ENCODE data around the gene COA1. TPM values are rescaled to one million over a fixed set of nuclear protein-coding genes. Genes with fewer than 3 reads are reported as not detected.

The COA1 gene
- total and polyA plus RNA-seq, 9 of the 15 experiments (the other 6 are each of a cell fraction or from before 2014, with no cell fraction given), result 98.9 to 463 (median 181) TPM

DNA sequence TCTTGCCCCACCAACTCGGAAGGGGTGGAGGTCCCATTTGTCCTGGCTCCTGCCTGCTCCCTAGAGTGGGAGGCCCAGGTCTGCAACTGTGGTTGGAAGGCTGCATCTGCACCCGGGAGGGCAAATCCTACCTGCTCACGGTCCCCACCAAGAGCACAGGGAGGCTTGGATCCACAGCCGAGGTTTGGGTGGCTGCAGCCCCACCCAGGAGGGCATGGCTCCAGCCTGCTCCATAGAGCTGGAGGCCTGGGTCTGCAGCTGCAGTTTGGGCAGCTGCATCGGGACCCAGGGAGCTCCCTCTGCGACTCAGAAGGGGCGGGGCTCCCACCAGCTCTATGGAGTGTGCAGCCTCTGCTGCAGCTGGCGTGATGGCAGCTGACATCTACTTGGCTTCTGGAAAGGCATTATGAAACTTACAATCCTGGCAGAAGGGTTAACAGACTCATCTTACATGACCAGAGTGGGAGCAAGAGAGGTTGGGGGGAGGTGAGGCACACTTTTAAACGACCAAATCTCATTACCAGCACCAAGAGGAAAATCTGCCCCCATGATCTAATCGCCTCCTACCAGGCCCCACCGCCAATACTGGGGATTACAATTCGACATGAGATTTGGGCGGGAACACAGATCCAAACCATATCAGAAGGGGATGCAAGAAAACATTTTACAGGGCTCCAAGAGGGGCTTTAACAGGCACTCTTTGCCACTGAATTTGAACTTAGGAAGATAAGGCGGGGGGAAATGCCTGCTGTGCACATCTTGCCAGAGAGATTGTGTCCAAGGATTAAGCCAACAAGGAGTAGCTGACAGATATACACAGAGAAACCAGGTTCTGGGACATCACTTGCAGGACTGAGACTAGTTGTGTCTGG is 20.9 kb upstream of the COA1 start (continued):
- TF ChIP-seq, protein P1, sequence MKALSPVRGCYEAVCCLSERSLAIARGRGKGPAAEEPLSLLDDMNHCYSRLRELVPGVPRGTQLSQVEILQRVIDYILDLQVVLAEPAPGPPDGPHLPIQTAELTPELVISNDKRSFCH (CRISPR knock-in tag; IDR thresholded peaks at IDR 0.05), result no peak
- TF ChIP-seq, protein P1 (tag; IDR thresholded peaks at IDR 0.05), result no peak
- TF ChIP-seq TEAD2 (tag; IDR thresholded peaks at IDR 0.05) (no peak), ZNF830 (CRISPR knock-in tag; IDR thresholded peaks at IDR 0.05) (no peak), ETS2 (tag; IDR thresholded peaks at IDR 0.05; ENCODE audit: borderline replicate concordance, poor library complexity, severe bottlenecking) (no peak), KAT7 (CRISPR knock-in tag; IDR thresholded peaks at IDR 0.05; ENCODE audit: borderline replicate concordance) (no peak), MTA2 (IDR thresholded peaks at IDR 0.05; ENCODE audit: low read depth) (peak; percentile 60), ZNF707 (CRISPR knock-in tag; conservative IDR thresholded peaks at IDR 0.05) (no peak), ZC3H8 (IDR thresholded peaks at IDR 0.05) (no peak), MYBL2 (IDR thresholded peaks at IDR 0.05; ENCODE audit: low read depth) (no peak), MYBL2 (CRISPR knock-in tag; IDR thresholded peaks at IDR 0.05; ENCODE audit: borderline replicate concordance) (no peak), POLR3G (IDR thresholded peaks at IDR 0.05; ENCODE audit: extremely low read depth, insufficient read length, insufficient replicate concordance) (no peak), EWSR1 (IDR thresholded peaks at IDR 0.05; ENCODE audit: borderline replicate concordance, low read depth, partially characterized antibody) (no peak)
- TF ChIP-seq, protein P2, sequence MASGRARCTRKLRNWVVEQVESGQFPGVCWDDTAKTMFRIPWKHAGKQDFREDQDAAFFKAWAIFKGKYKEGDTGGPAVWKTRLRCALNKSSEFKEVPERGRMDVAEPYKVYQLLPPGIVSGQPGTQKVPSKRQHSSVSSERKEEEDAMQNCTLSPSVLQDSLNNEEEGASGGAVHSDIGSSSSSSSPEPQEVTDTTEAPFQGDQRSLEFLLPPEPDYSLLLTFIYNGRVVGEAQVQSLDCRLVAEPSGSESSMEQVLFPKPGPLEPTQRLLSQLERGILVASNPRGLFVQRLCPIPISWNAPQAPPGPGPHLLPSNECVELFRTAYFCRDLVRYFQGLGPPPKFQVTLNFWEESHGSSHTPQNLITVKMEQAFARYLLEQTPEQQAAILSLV (tag; IDR thresholded peaks at IDR 0.05), result no peak
- TF ChIP-seq, protein P3, sequence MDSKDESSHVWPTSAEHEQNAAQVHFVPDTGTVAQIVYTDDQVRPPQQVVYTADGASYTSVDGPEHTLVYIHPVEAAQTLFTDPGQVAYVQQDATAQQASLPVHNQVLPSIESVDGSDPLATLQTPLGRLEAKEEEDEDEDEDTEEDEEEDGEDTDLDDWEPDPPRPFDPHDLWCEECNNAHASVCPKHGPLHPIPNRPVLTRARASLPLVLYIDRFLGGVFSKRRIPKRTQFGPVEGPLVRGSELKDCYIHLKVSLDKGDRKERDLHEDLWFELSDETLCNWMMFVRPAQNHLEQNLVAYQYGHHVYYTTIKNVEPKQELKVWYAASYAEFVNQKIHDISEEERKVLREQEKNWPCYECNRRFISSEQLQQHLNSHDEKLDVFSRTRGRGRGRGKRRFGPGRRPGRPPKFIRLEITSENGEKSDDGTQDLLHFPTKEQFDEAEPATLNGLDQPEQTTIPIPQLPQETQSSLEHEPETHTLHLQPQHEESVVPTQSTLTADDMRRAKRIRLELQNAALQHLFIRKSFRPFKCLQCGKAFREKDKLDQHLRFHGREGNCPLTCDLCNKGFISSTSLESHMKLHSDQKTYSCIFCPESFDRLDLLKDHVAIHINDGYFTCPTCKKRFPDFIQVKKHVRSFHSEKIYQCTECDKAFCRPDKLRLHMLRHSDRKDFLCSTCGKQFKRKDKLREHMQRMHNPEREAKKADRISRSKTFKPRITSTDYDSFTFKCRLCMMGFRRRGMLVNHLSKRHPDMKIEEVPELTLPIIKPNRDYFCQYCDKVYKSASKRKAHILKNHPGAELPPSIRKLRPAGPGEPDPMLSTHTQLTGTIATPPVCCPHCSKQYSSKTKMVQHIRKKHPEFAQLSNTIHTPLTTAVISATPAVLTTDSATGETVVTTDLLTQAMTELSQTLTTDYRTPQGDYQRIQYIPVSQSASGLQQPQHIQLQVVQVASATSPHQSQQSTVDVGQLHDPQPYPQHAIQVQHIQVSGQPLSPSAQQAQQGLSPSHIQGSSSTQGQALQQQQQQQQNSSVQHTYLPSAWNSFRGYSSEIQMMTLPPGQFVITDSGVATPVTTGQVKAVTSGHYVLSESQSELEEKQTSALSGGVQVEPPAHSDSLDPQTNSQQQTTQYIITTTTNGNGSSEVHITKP (IDR thresholded peaks at IDR 0.05; ENCODE audit: partially characterized antibody), result no peak
- TF ChIP-seq, protein P4, sequence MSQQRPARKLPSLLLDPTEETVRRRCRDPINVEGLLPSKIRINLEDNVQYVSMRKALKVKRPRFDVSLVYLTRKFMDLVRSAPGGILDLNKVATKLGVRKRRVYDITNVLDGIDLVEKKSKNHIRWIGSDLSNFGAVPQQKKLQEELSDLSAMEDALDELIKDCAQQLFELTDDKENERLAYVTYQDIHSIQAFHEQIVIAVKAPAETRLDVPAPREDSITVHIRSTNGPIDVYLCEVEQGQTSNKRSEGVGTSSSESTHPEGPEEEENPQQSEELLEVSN (IDR thresholded peaks at IDR 0.05; ENCODE audit: borderline replicate concordance in 1 of 2, extremely low read depth in 1 of 2, insufficient read depth in 1 of 2, insufficient read length in 1 of 2, low read depth in 1 of 2, low read length in 1 of 2, poor library complexity in 1 of 2, severe bottlenecking in 1 of 2), result no peak
- TF ChIP-seq, protein P5, sequence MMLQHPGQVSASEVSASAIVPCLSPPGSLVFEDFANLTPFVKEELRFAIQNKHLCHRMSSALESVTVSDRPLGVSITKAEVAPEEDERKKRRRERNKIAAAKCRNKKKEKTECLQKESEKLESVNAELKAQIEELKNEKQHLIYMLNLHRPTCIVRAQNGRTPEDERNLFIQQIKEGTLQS (IDR thresholded peaks at IDR 0.05), result no peak; the same call in 1 of the 2 replicates
- TF ChIP-seq, protein P5 (CRISPR knock-in tag; conservative IDR thresholded peaks at IDR 0.05), result no peak
